GM21576 (cell line): ENCODE results near the gene TRUB2.

Experiments
- ATAC-seq: cut with Tn5 transposase; IDR thresholded peaks from one replicate; pipeline ENCODE4 v1.9.1; 2021; ENCODE audit warnings: mild to moderate bottlenecking, moderate library complexity; ENCODE audit not compliant: unreplicated experiment

Gene TRUB2

GRCh38 chr9:128271112-128271511, 51.1 kb downstream of the TRUB2 start:
- no peak for ATAC-seq

- ATAC-seq: no peak
Observed at GRCh38 chr9:128266868-128267590, 55.2 kb downstream of the TRUB2 start.

- no peak for ATAC-seq
Observed at GRCh38 chr9:128265348-128265847, 56.8 kb downstream of the TRUB2 start.

GRCh38 chr9:128262687-128263086, 59.6 kb downstream of the TRUB2 start:
- ATAC-seq: no peak

- ATAC-seq: no peak
Observed at GRCh38 chr9:128260340-128260739, 61.9 kb downstream of the TRUB2 start.

- ATAC-seq: no peak
Observed at GRCh38 chr9:128259156-128259555, 63.1 kb downstream of the TRUB2 start.

- ATAC-seq: no peak
Observed at GRCh38 chr9:128258326-128258725, 63.9 kb downstream of the TRUB2 start.

GRCh38 chr9:128257907-128258306, 64.3 kb downstream of the TRUB2 start:
- no peak for ATAC-seq

- ATAC-seq: no peak
Observed at GRCh38 chr9:128257086-128257825, 65.0 kb downstream of the TRUB2 start.
